D341Med (cell line): ENCODE results near the gene BAHCC1.

Experiments
- DNase-seq: peaks from one replicate; pipeline ENCODE4 v3.0.0; 2012; ENCODE audit warnings: low spot score

Gene BAHCC1

DNA sequence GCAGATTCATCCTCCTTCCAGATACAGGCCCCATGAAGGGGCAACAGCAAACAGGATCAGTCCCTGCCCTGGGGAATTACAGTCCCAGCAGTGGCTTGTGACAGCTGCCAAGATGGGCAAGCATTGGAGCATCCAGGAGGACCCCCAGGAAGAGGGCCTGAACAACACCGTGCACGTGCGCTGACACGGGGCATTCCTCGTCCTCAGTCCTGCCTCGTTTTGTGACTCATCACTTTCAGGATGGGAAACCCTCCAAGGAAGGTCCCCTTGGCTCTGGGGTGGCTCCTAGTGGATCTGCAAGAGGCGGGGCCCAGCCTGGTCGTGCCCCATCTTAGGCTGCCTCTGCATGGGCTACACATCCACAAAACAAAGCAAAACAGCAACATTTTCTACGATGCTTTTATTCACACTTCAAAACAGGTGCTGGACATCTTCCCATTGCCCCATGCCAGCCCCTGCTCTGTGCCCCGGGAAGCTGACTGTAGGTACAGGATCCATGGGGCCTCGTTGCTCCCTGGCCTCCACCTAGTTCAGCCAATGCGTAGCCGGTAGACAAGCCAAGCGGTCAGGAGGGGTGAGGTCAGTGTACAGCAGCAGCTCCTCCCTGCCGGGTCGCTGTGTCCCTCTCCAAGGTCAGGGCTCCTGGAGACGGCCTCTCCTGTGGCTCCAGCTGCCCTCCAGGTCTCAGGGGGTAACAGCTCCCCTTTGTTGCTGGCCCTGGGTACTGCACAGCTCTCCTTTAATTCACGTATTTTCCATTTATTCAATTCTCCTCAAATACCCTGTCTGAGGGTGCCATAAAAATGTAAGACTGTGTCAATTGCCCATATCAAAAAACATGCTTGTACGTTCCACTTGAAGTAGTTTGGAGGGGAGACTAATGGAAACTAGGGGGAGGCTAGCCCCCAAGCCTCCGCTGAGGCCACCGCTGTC, 85.1 kb downstream of the BAHCC1 start:
- no peak for DNase-seq

GRCh38 chr17:81481073-81481799, 86.0 kb downstream of the BAHCC1 start:
- DNase-seq: no peak

GRCh38 chr17:81481815-81482505, 86.7 kb downstream of the BAHCC1 start:
- DNase-seq: no peak

DNA sequence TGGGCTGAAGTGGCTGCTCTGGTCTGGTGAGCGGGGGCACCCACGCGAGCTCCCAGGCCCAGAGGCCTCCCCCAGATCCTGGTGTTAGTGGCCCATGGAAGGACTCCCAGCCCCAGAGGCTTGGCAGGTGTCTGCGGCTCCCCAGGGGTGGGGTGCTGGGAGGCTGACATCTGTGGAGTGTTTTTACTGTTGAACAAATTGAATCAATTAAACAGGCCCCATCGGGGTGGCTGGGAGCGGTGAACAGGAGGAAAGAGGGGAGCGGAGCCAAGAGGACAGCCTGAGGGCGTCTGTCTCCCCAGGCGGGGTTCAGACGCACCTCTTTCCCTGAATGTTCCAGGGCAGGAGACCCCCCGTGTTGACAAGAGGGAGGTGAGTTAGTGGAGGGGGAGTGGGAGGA, 87.4 kb downstream of the BAHCC1 start:
- DNase-seq: no peak

GRCh38 chr17:81483085-81483861, 88.0 kb downstream of the BAHCC1 start:
- DNase-seq: no peak

DNA sequence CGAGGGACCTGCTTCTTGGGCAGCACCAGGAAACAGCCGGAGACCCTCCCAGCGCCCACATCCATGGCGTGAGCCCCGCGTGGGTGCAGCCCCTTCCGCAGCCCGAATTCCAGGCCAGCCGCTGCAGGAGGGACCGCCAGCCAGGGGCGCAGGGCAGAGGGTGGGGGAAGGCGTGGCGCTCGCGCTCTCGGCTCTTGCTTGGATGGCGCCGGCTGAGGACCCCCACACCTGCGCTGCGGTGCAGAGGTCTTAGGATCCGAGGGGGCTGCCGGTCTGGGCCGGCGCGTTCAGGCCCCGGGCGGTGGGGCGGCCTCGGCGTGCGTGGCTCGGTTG, 88.6 kb downstream of the BAHCC1 start:
- no peak for DNase-seq

DNA sequence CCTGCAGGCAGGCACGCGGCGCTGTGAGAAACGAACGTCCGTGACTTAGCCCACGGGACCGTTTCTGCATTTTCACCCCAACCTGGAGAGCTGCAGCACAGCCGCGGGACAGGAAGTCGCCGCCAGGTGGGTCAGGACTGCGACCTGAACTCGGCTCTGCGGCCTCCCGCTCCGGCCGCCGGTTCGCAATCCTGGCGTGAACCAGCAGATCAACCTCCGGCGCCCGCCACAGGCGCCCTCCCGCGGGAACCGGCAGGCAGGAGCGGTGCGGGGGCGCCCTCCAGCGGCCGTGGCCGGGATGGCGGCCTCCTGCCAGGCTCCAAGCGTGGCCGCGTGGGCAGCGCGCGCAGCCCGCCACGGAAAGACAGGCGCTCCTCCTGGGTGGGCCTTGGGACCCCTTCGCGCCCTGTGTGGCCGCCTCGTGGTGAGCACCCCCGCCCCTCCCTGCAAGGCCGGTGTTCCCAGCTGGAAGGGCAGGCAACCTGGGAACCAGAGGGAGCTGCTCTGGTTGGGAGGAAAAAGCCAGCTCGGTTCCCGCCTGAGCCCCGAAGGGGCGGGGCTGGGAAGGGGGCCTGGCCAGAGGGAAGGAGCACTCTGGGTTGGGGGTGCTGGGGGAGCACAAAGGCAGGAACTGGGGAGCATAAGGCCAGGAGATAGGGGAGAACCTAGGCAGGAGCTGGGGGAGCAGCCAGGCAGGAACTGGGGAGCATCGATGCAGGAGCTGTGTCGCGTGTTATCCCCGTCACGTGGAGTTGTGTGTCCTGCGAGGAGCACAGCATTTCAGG, 89.1 kb downstream of the BAHCC1 start:
- peak; percentile 98 for DNase-seq

- DNase-seq: no peak
These were observed 91.0 kb downstream of the BAHCC1 start for GRCh38 chr17:81486199-81486810.

GRCh38 chr17:81487089-81487486, 91.8 kb downstream of the BAHCC1 start:
- DNase-seq: no peak

GRCh38 chr17:81487487-81488275, 92.4 kb downstream of the BAHCC1 start:
- peak; percentile 100 for DNase-seq

DNA sequence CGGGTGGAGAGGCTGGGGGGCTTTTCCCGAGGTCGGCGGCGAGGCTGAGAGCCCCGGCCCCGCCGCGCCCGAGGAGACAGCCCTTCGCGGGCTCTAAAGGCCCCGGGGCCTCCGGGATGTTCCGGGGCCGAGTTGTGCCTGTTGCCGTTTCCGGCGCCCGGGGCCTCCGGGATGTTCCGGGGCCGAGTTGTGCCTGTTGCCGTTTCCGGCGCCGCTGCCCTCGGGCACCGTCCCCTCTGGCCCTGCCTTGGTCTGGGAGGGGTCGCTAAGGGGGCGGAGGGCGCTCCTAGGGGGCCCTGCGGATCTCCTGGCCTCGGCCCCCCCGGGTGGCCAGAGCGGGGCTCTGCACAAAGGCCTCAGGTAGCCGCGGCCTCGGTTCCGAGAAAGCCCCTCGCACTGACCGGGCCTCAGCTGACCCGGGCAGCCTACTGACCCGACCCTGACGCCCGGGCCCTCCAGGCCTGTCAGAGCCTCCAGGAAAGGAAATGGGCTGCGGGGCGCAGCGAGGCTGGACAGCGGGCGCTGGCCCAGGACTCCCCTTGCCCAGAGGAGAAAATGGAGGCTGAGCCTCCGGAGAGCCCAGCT, 93.1 kb downstream of the BAHCC1 start:
- no peak for DNase-seq

GRCh38 chr17:81489012-81489997, 94.0 kb downstream of the BAHCC1 start:
- DNase-seq: no peak

DNA sequence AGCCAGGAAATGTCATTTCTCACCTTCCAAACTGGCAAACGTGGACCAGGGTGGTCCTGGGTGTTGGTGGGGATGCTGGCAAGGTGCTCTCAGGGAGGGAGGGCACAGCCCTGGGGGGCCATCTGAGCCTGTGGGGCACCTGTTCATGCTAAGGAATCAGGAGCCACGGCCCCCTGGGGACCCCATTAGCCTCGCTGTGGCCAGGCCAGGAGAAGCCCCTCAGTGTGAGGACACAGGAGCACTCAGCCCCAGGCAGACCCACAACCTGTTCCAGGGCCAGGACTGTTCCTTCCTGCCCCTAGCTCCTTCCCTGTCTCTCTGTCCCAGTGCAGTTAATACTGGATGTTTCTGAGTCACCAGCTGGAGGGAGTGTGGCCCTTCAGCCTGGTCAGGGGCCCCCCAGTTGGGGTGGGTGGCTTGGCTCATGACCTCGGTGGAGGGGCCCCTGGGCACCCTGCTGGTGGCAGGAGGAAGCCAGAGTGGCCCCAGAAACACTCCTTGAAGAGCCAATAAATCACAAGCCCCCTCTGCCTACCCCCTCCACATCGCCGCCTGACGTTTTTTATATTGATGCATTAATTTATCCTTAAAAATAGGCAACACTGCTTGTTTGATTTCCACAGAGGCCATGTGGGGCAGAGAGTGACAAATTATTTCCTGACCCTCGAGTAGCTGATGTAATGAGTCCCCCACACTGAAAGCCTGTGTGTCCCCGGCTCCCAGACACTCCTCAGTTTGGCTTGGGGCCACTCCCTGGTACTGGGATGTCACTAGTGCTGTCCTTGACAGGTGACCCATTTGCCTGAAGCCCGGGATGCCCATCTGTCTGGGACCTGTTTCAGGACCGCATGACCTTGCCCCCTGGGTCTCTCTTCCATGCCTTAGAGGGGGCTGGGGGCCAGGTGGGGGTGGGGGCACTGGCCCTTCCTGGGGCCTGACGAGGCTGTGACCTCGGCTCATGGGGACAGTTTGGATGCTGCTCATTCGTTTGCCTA, 95.0 kb downstream of the BAHCC1 start:
- DNase-seq: no peak

GRCh38 chr17:81491181-81491581, 95.9 kb downstream of the BAHCC1 start:
- DNase-seq: no peak

DNA sequence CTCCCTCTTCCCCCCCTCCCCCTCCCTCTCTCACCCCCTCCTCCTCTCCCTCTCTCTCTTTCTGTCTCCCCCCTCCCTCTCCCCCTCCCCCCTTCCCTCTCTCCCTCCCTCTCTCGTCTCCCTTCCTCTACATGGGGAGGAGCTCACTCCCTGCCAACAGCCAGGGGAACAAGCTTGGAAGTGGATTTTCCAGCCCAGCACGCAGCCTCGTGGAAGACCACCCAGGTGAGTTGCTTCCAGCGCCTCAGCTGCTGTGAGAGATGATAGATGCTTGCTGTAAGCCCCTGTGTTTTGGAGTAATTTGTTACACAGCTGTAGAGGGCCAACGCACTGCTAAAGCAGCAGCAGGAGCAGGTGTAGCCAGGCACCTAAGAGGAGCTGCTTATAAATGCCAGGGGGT, 96.5 kb downstream of the BAHCC1 start:
- DNase-seq: no peak

DNA sequence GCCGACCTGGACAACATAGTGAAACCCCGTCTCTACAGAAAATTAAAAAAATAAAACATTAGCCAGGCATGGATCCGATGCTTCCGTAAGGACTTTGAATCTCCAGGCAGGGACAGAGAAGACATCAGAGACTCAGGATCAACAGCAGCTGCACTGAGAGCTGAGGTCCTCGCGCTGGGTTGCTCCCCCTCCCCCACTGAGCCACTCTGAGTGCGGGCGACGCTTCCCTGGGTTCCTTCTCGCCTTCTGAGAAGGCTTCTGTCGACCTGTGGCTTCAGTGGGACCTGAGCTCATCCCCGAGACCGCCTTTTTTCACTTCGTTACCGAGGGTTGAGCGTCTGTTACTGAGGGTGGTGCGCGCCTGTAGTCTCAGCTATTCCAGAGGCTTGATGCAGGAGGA, 96.9 kb downstream of the BAHCC1 start:
- no peak for DNase-seq

DNA sequence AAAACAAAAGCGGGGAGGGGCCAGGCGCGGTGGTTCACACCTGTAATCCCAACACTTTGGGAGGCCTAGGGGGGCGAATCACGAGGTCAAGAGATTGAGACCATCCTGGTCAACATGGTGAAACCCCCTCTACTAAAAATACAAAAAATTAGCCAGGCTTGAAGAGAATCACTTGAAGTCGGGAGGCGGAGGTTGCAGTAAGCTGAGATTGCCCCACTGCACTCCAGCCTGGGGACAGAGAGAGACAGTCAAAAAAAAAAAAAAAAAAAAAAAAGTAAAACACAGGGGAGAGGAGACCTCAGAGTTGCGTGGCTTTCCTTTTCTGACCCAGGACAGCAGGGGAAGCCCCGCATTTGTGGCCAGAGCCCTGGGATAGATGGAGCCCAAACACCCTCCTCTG, 97.4 kb downstream of the BAHCC1 start:
- no peak for DNase-seq
